Urinary bladder (tissue), 4 donors: ENCODE measurements around the gene LIFR. TPM values are rescaled to one million over a fixed set of nuclear protein-coding genes. Genes with fewer than 3 reads are reported as not detected.
"Not testable (repeated sequence)": the region's sequence is repeated elsewhere in the genome, so short reads cannot be mapped to it uniquely, and the experiment has no call there.

Experiments
- DNase-seq: peaks from one replicate; pipeline ENCODE4 v3.0.0-alpha.2; 2015; ENCODE audit errors: extremely low spot score
- H3K27ac ChIP-seq: one replicate; pipeline ENCODE4 v1.5.1; 2013; ENCODE audit warnings: low read depth, mild to moderate bottlenecking, moderate library complexity
- H3K36me3 ChIP-seq: one replicate; pipeline ENCODE4 v1.6.1; 2013; ENCODE audit warnings: mild to moderate bottlenecking, moderate library complexity; ENCODE audit not compliant: insufficient read depth
- H3K4me1 ChIP-seq: one replicate; pipeline ENCODE4 v1.6.1; 2013; ENCODE audit warnings: mild to moderate bottlenecking, moderate library complexity; ENCODE audit not compliant: insufficient read depth
- H3K4me3 ChIP-seq: one replicate; pipeline ENCODE4 v1.5.1; 2013; ENCODE audit warnings: low read depth, low read length
- WGBS: extraction: QIAGEN DNeasy Blood & Tissue Kit; methylation state at CpG from one replicate; pipeline ENCODE4 v1.1.7; 2013; 5-methylcytosine and 5-hydroxymethylcytosine counted together
- polyA plus RNA-seq: library from polyadenylated mRNA; stranded (reverse); fragments of 200-250 nt; gene quantifications from one replicate; pipeline ENCODE4 v1.2.3, GENCODE V29; 2013
- total RNA-seq: library from RNA; depleted of rRNA; stranded (reverse); fragments of >200 nt; gene quantifications from one replicate; pipeline ENCODE4 v1.2.3, GENCODE V29; 2014
- donor health status: healthy with polysubstance abuse.
- donor health status: healthy.

Gene LIFR
- total and polyA plus RNA-seq, 2 donors, result 25.7 to 190 TPM

GRCh38 chr5:38533286-38534155 lies 22.9 kb downstream of the LIFR start:
- H3K36me3 ChIP-seq, result no peaks in the 10 kb centered on the region
- DNase-seq, result no peak
- no peaks in the 10 kb centered on the region for H3K4me1 ChIP-seq
- no peak overlapping the region for H3K4me3 ChIP-seq
- 71% methylated on average over 8 of the region's 8 CpGs for WGBS
- H3K27ac ChIP-seq, result no peak overlapping the region

GRCh38 chr5:38532165-38532669 lies 24.2 kb downstream of the LIFR start:
- 60% methylated on average over 9 of the region's 9 CpGs for WGBS
- Histone ChIP-seq H3K4me3 (no peak overlapping the region), H3K36me3 (no peaks in the 10 kb centered on the region), H3K27ac (no peak overlapping the region), H3K4me1 (no peaks in the 10 kb centered on the region)
- DNase-seq, result no peak

GRCh38 chr5:38531518-38531917 lies 24.9 kb downstream of the LIFR start:
- no peak for DNase-seq
- Histone ChIP-seq H3K4me3 (no peak overlapping the region), H3K27ac (no peak overlapping the region), H3K36me3 (peaks cover 2% of the 10 kb centered on the region), H3K4me1 (no peaks in the 10 kb centered on the region)
- 94% methylated on average over 3 of the region's 3 CpGs for WGBS

- Histone ChIP-seq H3K27ac (no peak overlapping the region), H3K4me1 (no peaks in the 10 kb centered on the region), H3K36me3 (peaks cover 2% of the 10 kb centered on the region), H3K4me3 (no peak overlapping the region)
- 58% methylated on average over 4 of the region's 4 CpGs for WGBS
- no peak for DNase-seq
These were observed 26.3 kb downstream of the LIFR start for GRCh38 chr5:38529955-38530646.

- DNase-seq, result no peak
- WGBS, result 61% methylated on average over 3 of the region's 3 CpGs
- no peak overlapping the region for H3K4me3 ChIP-seq
- H3K4me1 ChIP-seq, result no peaks in the 10 kb centered on the region
- peaks cover 2% of the 10 kb centered on the region for H3K36me3 ChIP-seq
- no peak overlapping the region for H3K27ac ChIP-seq
These were observed 28.2 kb downstream of the LIFR start for GRCh38 chr5:38528162-38528703.

- Histone ChIP-seq H3K4me1 (no peaks in the 10 kb centered on the region), H3K27ac (no peak overlapping the region), H3K4me3 (no peak overlapping the region), H3K36me3 (peaks cover 2% of the 10 kb centered on the region)
- no peak for DNase-seq
- 84% methylated on average over 2 of the region's 2 CpGs for WGBS
These were observed 29.0 kb downstream of the LIFR start for GRCh38 chr5:38527475-38527874.

- Histone ChIP-seq H3K36me3 (peaks cover 2% of the 10 kb centered on the region), H3K4me3 (no peak overlapping the region), H3K4me1 (no peaks in the 10 kb centered on the region), H3K27ac (no peak overlapping the region)
- WGBS, result 94% methylated on average over 3 of the region's 3 CpGs
- no peak for DNase-seq
These were observed 32.4 kb downstream of the LIFR start for GRCh38 chr5:38524022-38524421.

GRCh38 chr5:38519476-38519875 lies 37.0 kb downstream of the LIFR start:
- Histone ChIP-seq H3K36me3 (no peaks in the 10 kb centered on the region), H3K4me3 (no peak overlapping the region), H3K4me1 (no peaks in the 10 kb centered on the region), H3K27ac (no peak overlapping the region)
- no peak for DNase-seq
- WGBS, result 97% methylated on average over 3 of the region's 3 CpGs

- WGBS, result 74% methylated on average over 1 of the region's 1 CpG
- no peak overlapping the region for H3K27ac ChIP-seq
- no peaks in the 10 kb centered on the region for H3K36me3 ChIP-seq
- H3K4me3 ChIP-seq, result no peak overlapping the region
- DNase-seq, result no peak
- H3K4me1 ChIP-seq, result no peaks in the 10 kb centered on the region
These were observed 38.1 kb downstream of the LIFR start for GRCh38 chr5:38518341-38518740.

GRCh38 chr5:38516649-38517048 lies 39.8 kb downstream of the LIFR start:
- not testable (repeated sequence) for H3K27ac ChIP-seq, H3K4me1 ChIP-seq, DNase-seq, H3K4me3 ChIP-seq, H3K36me3 ChIP-seq
- 97% methylated on average over 3 of the region's 3 CpGs for WGBS

GRCh38 chr5:38515646-38516045 lies 40.8 kb downstream of the LIFR start:
- DNase-seq, result no peak
- 52% methylated on average over 2 of the region's 2 CpGs for WGBS
- H3K36me3 ChIP-seq, result no peaks in the 10 kb centered on the region
- no peaks in the 10 kb centered on the region for H3K4me1 ChIP-seq
- H3K4me3 ChIP-seq, result no peak overlapping the region
- H3K27ac ChIP-seq, result no peak overlapping the region

- WGBS, result 57% methylated on average over 3 of the region's 3 CpGs
- no peak for DNase-seq
- no peaks in the 10 kb centered on the region for H3K36me3 ChIP-seq
- H3K27ac ChIP-seq, result no peak overlapping the region
- H3K4me1 ChIP-seq, result no peaks in the 10 kb centered on the region
- no peak overlapping the region for H3K4me3 ChIP-seq
These were observed 41.4 kb downstream of the LIFR start for GRCh38 chr5:38515092-38515491.

- Histone ChIP-seq H3K4me3 (no peak overlapping the region), H3K27ac (no peak overlapping the region), H3K4me1 (no peaks in the 10 kb centered on the region), H3K36me3 (no peaks in the 10 kb centered on the region)
- DNase-seq, result no peak
- WGBS, result 61% methylated on average over 5 of the region's 5 CpGs
These were observed 47.3 kb downstream of the LIFR start for GRCh38 chr5:38509185-38509584.

- DNase-seq, result no peak
- Histone ChIP-seq H3K4me1 (no peaks in the 10 kb centered on the region), H3K36me3 (no peaks in the 10 kb centered on the region), H3K27ac (no peak overlapping the region), H3K4me3 (no peak overlapping the region)
- 91% methylated on average over 3 of the region's 3 CpGs for WGBS
These were observed 50.1 kb downstream of the LIFR start for GRCh38 chr5:38506302-38506701.
